ENCODE data around the gene DDOST.

DDOST gene

GRCh38 chr1:20661207-20662109 is at the start of gene DDOST:
DDOST (minus strand) TSS chr1:20661369; CDS start chr1:20661350, 19 bp downstream.
- DNase-seq = peak; percentile 94 to 96

GRCh38 chr1:20710469-20711284 is 49.5 kb upstream of the DDOST start:
- DNase-seq = no peak

- DNase-seq = no peak
Measured at GRCh38 chr1:20709868-20710267, 48.7 kb upstream of the DDOST start.

- no peak for DNase-seq
Measured at GRCh38 chr1:20708891-20709290, 47.7 kb upstream of the DDOST start.

- no peak for DNase-seq
Measured at GRCh38 chr1:20708057-20708456, 46.9 kb upstream of the DDOST start.

GRCh38 chr1:20706841-20707240 is 45.7 kb upstream of the DDOST start:
- no peak for DNase-seq

- DNase-seq = no peak
Measured at GRCh38 chr1:20705203-20705755, 44.1 kb upstream of the DDOST start.

- DNase-seq = no peak
Measured at GRCh38 chr1:20704390-20705202, 43.4 kb upstream of the DDOST start.

- DNase-seq = no peak
Measured at GRCh38 chr1:20703124-20703756, 42.1 kb upstream of the DDOST start.

GRCh38 chr1:20702416-20702815 is 41.2 kb upstream of the DDOST start:
- DNase-seq = no peak

- no peak for DNase-seq
Measured at GRCh38 chr1:20701847-20702246, 40.7 kb upstream of the DDOST start.

GRCh38 chr1:20701446-20701845 is 40.3 kb upstream of the DDOST start:
- DNase-seq = no peak

GRCh38 chr1:20700636-20701215 is 39.6 kb upstream of the DDOST start:
- DNase-seq = no peak

- DNase-seq = no peak
Measured at GRCh38 chr1:20699558-20699957, 38.4 kb upstream of the DDOST start.

- no peak for DNase-seq
Measured at GRCh38 chr1:20698195-20698910, 37.2 kb upstream of the DDOST start.

- DNase-seq = no peak
Measured at GRCh38 chr1:20697563-20697962, 36.4 kb upstream of the DDOST start.

- peak; percentile 75 to 79 for DNase-seq
Measured at GRCh38 chr1:20696397-20697333, 35.5 kb upstream of the DDOST start.

- DNase-seq = no peak
Measured at GRCh38 chr1:20695515-20695914, 34.3 kb upstream of the DDOST start.

GRCh38 chr1:20693623-20694022 is 32.5 kb upstream of the DDOST start:
- no peak for DNase-seq

GRCh38 chr1:20691872-20692271 is 30.7 kb upstream of the DDOST start:
- no peak for DNase-seq

All from activated CD4-positive, alpha-beta T cell treated with anti-CD3 and anti-CD28 coated beads, Interleukin-2, amount 50 U/mL, for 48 hours (primary cell).